GM12878 (cell line): Measurements from ENCODE around the gene NAPEPLD. TPM values are rescaled to one million over a fixed set of nuclear protein-coding genes. Genes with fewer than 3 reads are reported as not detected.

Source experiments
- ATAC-seq: fragments of 200-7000 bp; cut with Tn5 transposase; 3 replicates; pipeline ENCODE4 v1.9.1; 2020; ENCODE audit warnings: mild to moderate bottlenecking, moderate library complexity
- BruUV-seq: library from RNA; stranded (reverse); fragments of 400-500 nt; replicated peaks from 2 replicates; lab custom pipeline; 2021; lab: Mats Ljungman, UMichigan
- CTCF ChIA-PET: fragments of 300-600 bp; sonication (Branson Sonifier 250); formaldehyde crosslinking; extraction: SDS; loops from one replicate; lab custom pipeline; 2021; ENCODE audit warnings: inconsistent platforms; lab: Yijun Ruan, JAX
- POLR2A ChIA-PET: fragments of 350-600 bp; formaldehyde crosslinking; extraction: SDS; loops from one replicate; lab custom pipeline; 2021; ENCODE audit warnings: inconsistent platforms; lab: Charles Lee
- RAD21 ChIA-PET: fragments of 300-600 bp; sonication (Branson Sonifier 250); formaldehyde crosslinking; loops from one replicate; lab custom pipeline; 2023; ENCODE audit warnings: antibody characterized with exemption; ENCODE audit not compliant: unreplicated experiment; lab: Charles Lee
- SMC1A ChIA-PET: fragments of 300-600 bp; sonication (Branson Sonifier 250); formaldehyde crosslinking; loops from one replicate; lab custom pipeline; 2023; ENCODE audit not compliant: unreplicated experiment, uncharacterized antibody; lab: Charles Lee
- DNase-seq: peaks from one replicate; pipeline ENCODE4 v3.0.0-alpha.2; 2011; ENCODE audit warnings: low read depth, low spot score
- FAIRE-seq: peaks from 3 replicates; lab custom pipeline; 2011; peaks lifted over from hg19 to GRCh38; lab: Jason Lieb, UNC
- H2AFZ ChIP-seq: 2 replicates; pipeline ENCODE4 v1.6.0; 2011; ENCODE audit warnings: low read depth, low read length, control low read depth; ENCODE audit not compliant: control insufficient read depth
- H3K27ac ChIP-seq: 2 replicates; pipeline ENCODE4 v1.5.1; 2011; ENCODE audit warnings: control low read depth; ENCODE audit not compliant: control insufficient read depth, insufficient read depth
- H3K27me3 ChIP-seq, 2 experiments: replicated peaks in 1 of 2; 2 replicates each; pipeline versions ENCODE4 v1.6.0 to v1.6.1; 2011; ENCODE audit warnings: low read length in 1 of 2; ENCODE audit not compliant: control insufficient read depth in 2 of 2, insufficient read depth in 2 of 2
- H3K36me3 ChIP-seq, 2 experiments: 2 replicates each; pipeline ENCODE4 v1.5.1; 2011; ENCODE audit warnings: low read length in 1 of 2; ENCODE audit not compliant: control insufficient read depth in 2 of 2, insufficient read depth in 2 of 2
- H3K4me1 ChIP-seq: 2 replicates; pipeline ENCODE4 v1.6.1; 2011; ENCODE audit warnings: mild to moderate bottlenecking, low read length, moderate library complexity, mixed read lengths; ENCODE audit not compliant: control insufficient read depth, insufficient read depth
- H3K4me2 ChIP-seq: 2 replicates; pipeline ENCODE4 v1.6.0; 2011; ENCODE audit warnings: control low read depth; ENCODE audit not compliant: control insufficient read depth, insufficient read depth
- H3K4me3 ChIP-seq: fragments of 200-600 bp; sonication (generic); 2 replicates; pipeline ENCODE4 v1.5.1; 2016
- H3K79me2 ChIP-seq: 2 replicates; pipeline ENCODE4 v1.6.0; 2011; ENCODE audit warnings: low read length; ENCODE audit not compliant: control insufficient read depth, insufficient read depth
- H3K9ac ChIP-seq: 2 replicates; pipeline ENCODE4 v1.8.0; 2011; ENCODE audit warnings: low read length, control low read depth, mixed read lengths; ENCODE audit not compliant: control insufficient read depth, insufficient read depth
- H3K9me3 ChIP-seq: replicated peaks from 3 replicates; pipeline ENCODE4 v1.5.1; 2011; ENCODE audit warnings: mild to moderate bottlenecking, low read length; ENCODE audit not compliant: control insufficient read depth, insufficient read depth
- H4K20me1 ChIP-seq: 2 replicates; pipeline ENCODE4 v1.6.0; 2011; ENCODE audit not compliant: control insufficient read depth, insufficient read depth
- BCLAF1 ChIP-seq: fragments of 450-650 bp; IDR thresholded peaks from 2 replicates; pipeline ENCODE4 v1.6.1; 2017; ENCODE audit warnings: antibody characterized with exemption, mild to moderate bottlenecking, moderate library complexity
- IKZF1 ChIP-seq: fragments of 450-650 bp; conservative IDR thresholded peaks from 2 replicates; pipeline ENCODE4 v1.6.1; 2017; ENCODE audit warnings: antibody characterized with exemption, mild to moderate bottlenecking
- RUNX3 ChIP-seq: IDR thresholded peaks from 2 replicates; pipeline ENCODE4 v1.6.1; 2012; ENCODE audit warnings: low read length, inconsistent platforms
- WGBS: methylation state at CpG from one replicate; pipeline ENCODE4 v1.1.6; 2016; ENCODE audit warnings: low lambda C conversion rate; ENCODE audit not compliant: insufficient replicate concordance, insufficient coverage; ENCODE audit errors: missing lambda C conversion rate; 5-methylcytosine and 5-hydroxymethylcytosine counted together
- in situ Hi-C: fragments of 300-500 bp; cut with MboI; formaldehyde crosslinking; loops from 9 replicates; pipeline ENCODE4 v1.14.3; 2018; ENCODE audit warnings: mixed read lengths
- intact Hi-C: fragments of 100-400 bp; cut with micrococcal nuclease; formaldehyde crosslinking; loops from one replicate; pipeline ENCODE4 v1.14.2; 2022; ENCODE audit not compliant: unreplicated experiment
- polyA plus RNA-seq, 11 experiments: library from polyadenylated mRNA; depleted of rRNA in 4 of 11; unstranded in 6 of 11; stranded (reverse) in 5 of 11; fragments of >200 nt; fragmentation: Nextera tagmentation in 4 of 11; fragmentation: Illumina TruSeq in 1 of 11; extraction: Ambion mirVana in 4 of 11; extraction: Trizol in 1 of 11; gene quantifications; 1 replicate in 1 of 11; 2 replicates in 10 of 11; pipeline versions ENCODE4 v1.2.1 to v1.2.3, GENCODE V29; 2011 to 2016; ENCODE audit warnings: inconsistent platforms in 2 of 11, missing spikeins in 2 of 11, low read depth in 1 of 11
- total RNA-seq, 4 experiments: library from RNA; depleted of rRNA in 3 of 4; stranded (reverse); fragments of >200 nt in 3 of 4; fragmentation: Illumina TruSeq in 1 of 4; extraction: Trizol in 1 of 4; gene quantifications; 2 replicates each; pipeline versions ENCODE4 v1.2.1 to v1.2.3, GENCODE V29; 2013 to 2021

Gene NAPEPLD
- total and polyA plus RNA-seq, 10 of the 15 experiments (the other 5 are each of a cell fraction or from before 2014, with no cell fraction given) = 6.0 to 16.2 (median 8.6) TPM

GRCh38 chr7:103141753-103142404, 7.0 kb downstream of the NAPEPLD start:
- BruUV-seq = no TSS peak
- no peak overlapping the region for H3K4me3 ChIP-seq
- DNase-seq = peak; percentile 12
- intact Hi-C loops (loop anchor here (10.0 kb wide), 1 partner anchor 203 kb away; the partner anchor contains the start of genes DNAJC2 and PSMC2), in situ Hi-C loops (no loop called here)
- no peak overlapping the region for H3K4me2 ChIP-seq
- CTCF ChIA-PET = no interaction called here
- POLR2A ChIA-PET = no interaction called here
- H2AFZ ChIP-seq = no peak overlapping the region
- WGBS = 75% methylated on average over 8 of the region's 8 CpGs
- no peak overlapping the region for H3K9ac ChIP-seq
- H3K27me3 ChIP-seq = no peaks in the 10 kb centered on the region
- no peaks in the 10 kb centered on the region for H4K20me1 ChIP-seq
- RAD21 ChIA-PET = no interaction called here
- TF ChIP-seq RUNX3 (no peak), IKZF1 (0 out of 2 replicates have a peak, but pooled peaks have one; percentile 17)
- H3K27ac ChIP-seq = no peak overlapping the region
- FAIRE-seq = no peak
- ATAC-seq = peak; percentile 22
- no peaks in the 10 kb centered on the region; a peak in 1 of 4 replicates for H3K36me3 ChIP-seq
- H3K79me2 ChIP-seq = peaks cover 9% of the 10 kb centered on the region
- peaks cover 7% of the 10 kb centered on the region; the same call in 1 of the 2 replicates for H3K4me1 ChIP-seq
- no peaks in the 10 kb centered on the region for H3K9me3 ChIP-seq
- SMC1A ChIA-PET = no interaction called here

GRCh38 chr7:103140685-103141084, 8.2 kb downstream of the NAPEPLD start:
- SMC1A ChIA-PET = interaction anchor here (0.5 kb wide), 1 partner anchor 10 kb away, joined by 3 read pairs; no protein-coding TSS in a partner anchor
- no peaks in the 10 kb centered on the region for H3K9me3 ChIP-seq
- H3K9ac ChIP-seq = no peak overlapping the region
- 85% methylated on average over 2 of the region's 2 CpGs for WGBS
- in situ Hi-C loops = no loop called here
- no peaks in the 10 kb centered on the region; a peak in 1 of 4 replicates for H3K36me3 ChIP-seq
- H2AFZ ChIP-seq = no peak overlapping the region
- RAD21 ChIA-PET = no interaction called here
- no peak for DNase-seq
- no peak overlapping the region for H3K27ac ChIP-seq
- no peak for TF ChIP-seq BCLAF1
- CTCF ChIA-PET = interaction anchor here (0.6 kb wide), 1 partner anchor 10 kb away, joined by 3 read pairs; no protein-coding TSS in a partner anchor
- POLR2A ChIA-PET = no interaction called here
- no peak for ATAC-seq
- no peaks in the 10 kb centered on the region for H3K27me3 ChIP-seq
- no peak overlapping the region for H3K4me2 ChIP-seq
- H3K79me2 ChIP-seq = no peaks in the 10 kb centered on the region; the same call in 1 of the 2 replicates
- intact Hi-C loops = loop anchor here (10.0 kb wide), 1 partner anchor 204 kb away; the partner anchor contains the start of genes DNAJC2 and PSMC2
- no peaks in the 10 kb centered on the region for H4K20me1 ChIP-seq
- 0 out of 2 replicates have a peak, but pooled peaks cover 4% of the 10 kb centered on the region for H3K4me1 ChIP-seq
- no peak for FAIRE-seq
- no TSS peak for BruUV-seq
- H3K4me3 ChIP-seq = no peak overlapping the region
